Tibial nerve (tissue), 4 donors: ENCODE results near the gene C8G. TPM values are rescaled to one million over a fixed set of nuclear protein-coding genes. Genes with fewer than 3 reads are reported as not detected.

Source experiments
- DNase-seq, 2 donors: peaks; one replicate each; pipeline ENCODE4 v3.0.0-alpha.2; 2019; ENCODE audit warnings: low spot score in 2 of 2
- H3K27ac ChIP-seq, 4 donors: fragments of 200-600 bp; sonication (generic) in 3 of 4; one replicate each; pipeline ENCODE4 v1.5.1; 2017 to 2019; ENCODE audit warnings: mild to moderate bottlenecking in 1 of 4
- H3K27me3 ChIP-seq, 2 donors: fragments of 200-600 bp; sonication (generic) in 1 of 2; one replicate each; pipeline versions ENCODE4 v1.5.1 to v1.6.0; 2017 to 2019
- H3K36me3 ChIP-seq, 3 donors: fragments of 200-600 bp; sonication (generic); one replicate each; pipeline ENCODE4 v1.5.1; 2018 to 2019
- H3K4me1 ChIP-seq, 4 donors: fragments of 200-600 bp; sonication (generic) in 3 of 4; one replicate each; pipeline ENCODE4 v1.5.1; 2017 to 2019
- H3K4me3 ChIP-seq, 4 donors: fragments of 200-600 bp; sonication (generic) in 3 of 4; one replicate each; pipeline ENCODE4 v1.5.1; 2017 to 2019; ENCODE audit warnings: mild to moderate bottlenecking in 1 of 4, moderate library complexity in 1 of 4
- H3K9me3 ChIP-seq, 4 donors: fragments of 200-600 bp; sonication (generic) in 3 of 4; one replicate each; pipeline ENCODE4 v1.5.1; 2017 to 2019
- CTCF ChIP-seq, 5 experiments: fragments of 200-600 bp in 3 of 5; fragments of 450-650 bp in 2 of 5; sonication (generic) in 3 of 5; IDR thresholded peaks; one replicate each; pipeline ENCODE4 v1.5.1; 2016 to 2019; ENCODE audit warnings: antibody characterized with exemption in 5 of 5, mild to moderate bottlenecking in 3 of 5, moderate library complexity in 2 of 5
- EP300 ChIP-seq, 2 donors: sonication (generic); formaldehyde crosslinking; IDR thresholded peaks; one replicate each; pipeline ENCODE4 v1.6.1; 2017; ENCODE audit warnings: antibody characterized with exemption in 2 of 2, mild to moderate bottlenecking in 1 of 2
- POLR2A ChIP-seq, 2 donors: fragments of 450-650 bp; IDR thresholded peaks; one replicate each; pipeline ENCODE4 v1.6.1; 2017; ENCODE audit warnings: antibody characterized with exemption in 2 of 2, mild to moderate bottlenecking in 2 of 2, moderate library complexity in 2 of 2
- WGBS, 2 donors: methylation state at CpG; one replicate each; pipeline ENCODE4 v1.1.5; 2018; 5-methylcytosine and 5-hydroxymethylcytosine counted together
- total RNA-seq, 4 donors: library from RNA; depleted of rRNA; stranded (reverse); fragments of >200 nt; gene quantifications; one replicate each; pipeline ENCODE4 v1.1.0, GENCODE V29; 2016

The C8G gene
- total RNA-seq, 4 donors from 2014 or later: 3.3 to 5.1 TPM; not detected in 2

DNA sequence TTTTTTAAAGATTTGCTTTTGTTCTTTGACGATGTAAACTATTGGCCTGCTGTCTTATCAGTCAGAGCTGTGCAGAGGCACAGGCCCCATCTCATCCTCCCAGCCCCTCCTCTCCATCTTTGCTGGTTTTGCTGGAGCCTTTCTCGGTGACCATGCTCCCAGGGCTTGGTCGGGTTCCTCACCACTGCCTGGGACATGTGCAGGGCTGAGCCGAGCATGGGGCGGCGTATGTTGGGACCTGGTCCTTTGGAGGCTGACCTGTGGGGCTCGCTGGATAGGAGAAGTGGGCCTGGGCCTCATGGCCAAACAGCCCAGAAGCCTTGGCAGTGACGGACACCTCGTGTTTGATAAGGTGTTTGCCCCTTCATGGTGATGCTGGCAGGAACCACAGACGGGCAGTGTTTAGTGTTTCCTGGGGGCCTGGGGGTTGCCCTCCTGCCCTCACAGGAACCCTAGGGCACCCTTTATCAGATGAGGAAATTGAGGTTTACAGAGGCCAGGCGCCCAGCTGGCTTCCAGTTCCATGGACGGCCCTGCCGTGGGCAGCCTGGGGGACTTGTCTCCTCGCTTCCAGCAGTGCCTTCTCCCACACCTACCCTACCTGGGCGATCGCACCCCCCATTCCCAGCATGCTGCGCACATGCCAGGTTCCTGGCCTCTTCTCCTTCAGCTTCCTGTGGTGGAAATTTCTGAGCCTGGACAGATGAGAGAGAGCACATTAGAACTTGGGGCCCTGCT, 31.2 kb upstream of the C8G start:
- H3K4me1 ChIP-seq: no peaks in the 10 kb centered on the region
- DNase-seq: no peak
- H3K9me3 ChIP-seq: no peaks in the 10 kb centered on the region
- TF ChIP-seq POLR2A (IDR thresholded peaks at IDR 0.05): no peak
- TF ChIP-seq CTCF (IDR thresholded peaks at IDR 0.05): no peak
- TF ChIP-seq EP300 (IDR thresholded peaks at IDR 0.05): no peak
- H3K27ac ChIP-seq: no peak overlapping the region
- no peak overlapping the region for H3K4me3 ChIP-seq
- no peaks in the 10 kb centered on the region for H3K27me3 ChIP-seq
- H3K36me3 ChIP-seq: peaks cover 0 to 84% (median 14%) of the 10 kb centered on the region in 3 donors
- WGBS, 2 donors: 88 to 96% methylated on average over 16 to 17 of the region's 17 CpGs

DNA sequence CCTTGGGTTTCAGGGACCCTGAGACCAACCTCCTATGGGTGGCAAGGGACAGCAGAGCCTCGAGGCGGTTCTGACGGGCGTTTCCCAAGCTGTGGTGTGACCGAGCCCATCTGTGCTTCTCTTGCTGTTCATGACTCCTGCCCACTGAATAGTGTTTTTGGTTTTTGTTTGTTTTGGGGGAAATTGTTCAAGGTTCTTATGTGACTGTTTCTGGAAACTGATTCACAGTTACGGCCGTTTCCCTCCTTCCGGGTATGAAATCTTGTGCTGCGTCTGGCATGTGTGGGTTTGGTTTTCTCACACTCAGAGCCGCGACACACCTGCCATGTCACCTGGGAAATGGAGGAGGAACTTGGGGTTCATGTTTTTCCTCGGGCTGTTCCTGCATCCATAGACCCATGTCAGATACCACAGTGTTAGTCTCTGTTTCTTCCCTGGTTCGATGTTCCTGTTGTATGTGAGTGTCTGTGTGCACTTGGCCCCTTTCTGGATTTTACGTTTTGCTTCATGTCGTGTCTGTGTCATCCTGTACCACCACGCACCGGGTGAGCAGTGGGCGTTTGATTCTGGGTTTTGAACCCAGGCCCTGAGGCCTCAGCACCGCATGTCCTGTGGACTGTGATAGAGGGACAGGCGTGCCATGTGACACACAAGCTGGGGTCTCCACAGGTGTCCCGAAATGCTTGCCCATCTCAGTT, 29.3 kb upstream of the C8G start:
- Histone ChIP-seq H3K27me3 (no peaks in the 10 kb centered on the region), H3K4me1 (no peaks in the 10 kb centered on the region), H3K27ac (no peak overlapping the region), H3K36me3 (peaks cover 0 to 80% (median 7%) of the 10 kb centered on the region in 3 donors), H3K9me3 (no peaks in the 10 kb centered on the region), H3K4me3 (no peak overlapping the region)
- TF ChIP-seq EP300 (IDR thresholded peaks at IDR 0.05) (no peak), CTCF (IDR thresholded peaks at IDR 0.05) (no peak), POLR2A (IDR thresholded peaks at IDR 0.05) (no peak)
- DNase-seq: no peak
- WGBS, 2 donors: 85% methylated on average over 21 of the region's 21 CpGs

GRCh38 chr9:136916330-136917184, 28.5 kb upstream of the C8G start:
- no peaks in the 10 kb centered on the region for H3K9me3 ChIP-seq
- peaks cover 0 to 78% (median 10%) of the 10 kb centered on the region in 3 donors for H3K36me3 ChIP-seq
- TF ChIP-seq POLR2A (IDR thresholded peaks at IDR 0.05): no peak
- no peak for TF ChIP-seq CTCF (IDR thresholded peaks at IDR 0.05)
- no peak for TF ChIP-seq EP300 (IDR thresholded peaks at IDR 0.05)
- no peak for DNase-seq
- peaks cover 0 to 5% (median 0%) of the 10 kb centered on the region in 4 donors for H3K4me1 ChIP-seq
- H3K4me3 ChIP-seq: no peak overlapping the region
- no peaks in the 10 kb centered on the region for H3K27me3 ChIP-seq
- H3K27ac ChIP-seq: no peak overlapping the region
- 91 to 92% methylated on average over 28 to 32 of the region's 32 CpGs for WGBS, 2 donors

- H3K36me3 ChIP-seq: peaks cover 0 to 68% (median 10%) of the 10 kb centered on the region in 3 donors
- whole genome bisulfite sequencing, 2 donors: 89 to 92% methylated on average over 11 of the region's 11 CpGs
Measured at GRCh38 chr9:136917902-136918301, 27.1 kb upstream of the C8G start.

More at GRCh38 chr9:136917902-136918301, 27.1 kb upstream of the C8G start:
- TF ChIP-seq CTCF (IDR thresholded peaks at IDR 0.05) (no peak), EP300 (IDR thresholded peaks at IDR 0.05) (no peak), POLR2A (IDR thresholded peaks at IDR 0.05) (no peak)
- no peaks in the 10 kb centered on the region for H3K27me3 ChIP-seq
- no peak for DNase-seq
- no peak overlapping the region for H3K4me3 ChIP-seq
- H3K9me3 ChIP-seq: no peaks in the 10 kb centered on the region
- peaks cover 0 to 14% (median 2%) of the 10 kb centered on the region in 4 donors for H3K4me1 ChIP-seq
- no peak overlapping the region for H3K27ac ChIP-seq
